Measurements from ENCODE around the gene KRTAP10-9.
"Not testable (repeated sequence)": the region's sequence is repeated elsewhere in the genome, so short reads cannot be mapped to it uniquely, and the experiment has no call there.

DNA sequence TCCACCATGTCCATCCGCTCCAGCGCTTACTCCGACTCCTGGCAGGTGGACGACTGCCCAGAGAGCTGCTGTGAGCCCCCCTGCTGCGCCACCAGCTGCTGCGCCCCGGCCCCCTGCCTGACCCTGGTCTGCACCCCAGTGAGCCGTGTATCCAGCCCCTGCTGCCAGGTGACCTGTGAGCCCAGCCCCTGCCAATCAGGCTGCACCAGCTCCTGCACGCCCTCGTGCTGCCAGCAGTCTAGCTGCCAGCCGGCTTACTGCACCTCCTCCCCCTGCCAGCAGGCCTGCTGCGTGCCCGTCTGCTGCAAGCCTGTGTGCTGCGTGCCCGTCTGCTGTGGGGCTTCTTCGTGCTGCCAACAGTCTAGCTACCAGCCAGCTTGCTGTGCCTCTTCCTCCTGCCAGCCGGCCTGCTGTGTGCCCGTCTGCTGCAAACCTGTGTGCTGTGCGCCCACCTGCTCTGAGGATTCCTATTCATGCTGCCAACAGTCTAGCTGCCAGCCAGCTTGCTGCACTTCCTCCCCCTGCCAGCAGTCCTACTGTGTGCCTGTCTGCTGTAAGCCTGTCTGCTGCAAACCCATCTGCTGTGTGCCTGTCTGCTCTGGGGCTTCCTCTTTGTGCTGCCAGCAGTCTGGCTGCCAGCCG, 409 bp downstream of the KRTAP10-9 start:
- TF ChIP-seq, protein P1, sequence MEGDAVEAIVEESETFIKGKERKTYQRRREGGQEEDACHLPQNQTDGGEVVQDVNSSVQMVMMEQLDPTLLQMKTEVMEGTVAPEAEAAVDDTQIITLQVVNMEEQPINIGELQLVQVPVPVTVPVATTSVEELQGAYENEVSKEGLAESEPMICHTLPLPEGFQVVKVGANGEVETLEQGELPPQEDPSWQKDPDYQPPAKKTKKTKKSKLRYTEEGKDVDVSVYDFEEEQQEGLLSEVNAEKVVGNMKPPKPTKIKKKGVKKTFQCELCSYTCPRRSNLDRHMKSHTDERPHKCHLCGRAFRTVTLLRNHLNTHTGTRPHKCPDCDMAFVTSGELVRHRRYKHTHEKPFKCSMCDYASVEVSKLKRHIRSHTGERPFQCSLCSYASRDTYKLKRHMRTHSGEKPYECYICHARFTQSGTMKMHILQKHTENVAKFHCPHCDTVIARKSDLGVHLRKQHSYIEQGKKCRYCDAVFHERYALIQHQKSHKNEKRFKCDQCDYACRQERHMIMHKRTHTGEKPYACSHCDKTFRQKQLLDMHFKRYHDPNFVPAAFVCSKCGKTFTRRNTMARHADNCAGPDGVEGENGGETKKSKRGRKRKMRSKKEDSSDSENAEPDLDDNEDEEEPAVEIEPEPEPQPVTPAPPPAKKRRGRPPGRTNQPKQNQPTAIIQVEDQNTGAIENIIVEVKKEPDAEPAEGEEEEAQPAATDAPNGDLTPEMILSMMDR (IDR thresholded peaks at IDR 0.05) = not testable (repeated sequence)
- TF ChIP-seq POLR2A (IDR thresholded peaks at IDR 0.05) = not testable (repeated sequence)
